ENCODE measurements around the gene ARMH4. TPM values are rescaled to one million over a fixed set of nuclear protein-coding genes. Genes with fewer than 3 reads are reported as not detected.

Gene ARMH4
- total RNA-seq, 1 donor from 2014 or later: 2.3 TPM

DNA sequence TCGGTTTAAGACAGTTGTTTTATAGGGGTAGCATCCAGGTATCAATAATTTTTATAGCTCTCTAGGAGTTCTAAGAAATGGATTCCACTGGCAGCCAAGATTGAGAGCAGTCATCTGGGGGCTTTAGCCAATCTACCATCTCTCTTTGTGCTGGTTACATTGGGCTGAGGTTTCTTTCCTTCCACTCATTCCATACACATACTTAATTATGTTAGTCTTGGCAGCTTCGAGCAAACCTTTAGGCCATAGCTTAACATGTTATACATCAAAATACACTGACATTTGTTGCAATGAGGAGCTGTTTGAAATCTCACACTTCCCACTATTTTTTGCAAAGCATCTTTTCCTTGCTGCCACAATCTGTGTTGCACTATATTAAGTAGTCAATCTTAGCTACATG lies 63.1 kb downstream of the ARMH4 start:
- no peaks in the 10 kb centered on the region for H3K9me3 ChIP-seq
- TF ChIP-seq, protein P1, sequence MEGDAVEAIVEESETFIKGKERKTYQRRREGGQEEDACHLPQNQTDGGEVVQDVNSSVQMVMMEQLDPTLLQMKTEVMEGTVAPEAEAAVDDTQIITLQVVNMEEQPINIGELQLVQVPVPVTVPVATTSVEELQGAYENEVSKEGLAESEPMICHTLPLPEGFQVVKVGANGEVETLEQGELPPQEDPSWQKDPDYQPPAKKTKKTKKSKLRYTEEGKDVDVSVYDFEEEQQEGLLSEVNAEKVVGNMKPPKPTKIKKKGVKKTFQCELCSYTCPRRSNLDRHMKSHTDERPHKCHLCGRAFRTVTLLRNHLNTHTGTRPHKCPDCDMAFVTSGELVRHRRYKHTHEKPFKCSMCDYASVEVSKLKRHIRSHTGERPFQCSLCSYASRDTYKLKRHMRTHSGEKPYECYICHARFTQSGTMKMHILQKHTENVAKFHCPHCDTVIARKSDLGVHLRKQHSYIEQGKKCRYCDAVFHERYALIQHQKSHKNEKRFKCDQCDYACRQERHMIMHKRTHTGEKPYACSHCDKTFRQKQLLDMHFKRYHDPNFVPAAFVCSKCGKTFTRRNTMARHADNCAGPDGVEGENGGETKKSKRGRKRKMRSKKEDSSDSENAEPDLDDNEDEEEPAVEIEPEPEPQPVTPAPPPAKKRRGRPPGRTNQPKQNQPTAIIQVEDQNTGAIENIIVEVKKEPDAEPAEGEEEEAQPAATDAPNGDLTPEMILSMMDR (IDR thresholded peaks at IDR 0.05): no peak
- no peaks in the 10 kb centered on the region for H3K4me1 ChIP-seq
- no peak overlapping the region for H3K27ac ChIP-seq
- no peaks in the 10 kb centered on the region for H3K27me3 ChIP-seq
- no peak for DNase-seq
- no peaks in the 10 kb centered on the region for H3K36me3 ChIP-seq
- intact Hi-C loops (cut with DNase I): no loop called here
- H3K4me3 ChIP-seq: no peak overlapping the region
- no peak for ATAC-seq

DNA sequence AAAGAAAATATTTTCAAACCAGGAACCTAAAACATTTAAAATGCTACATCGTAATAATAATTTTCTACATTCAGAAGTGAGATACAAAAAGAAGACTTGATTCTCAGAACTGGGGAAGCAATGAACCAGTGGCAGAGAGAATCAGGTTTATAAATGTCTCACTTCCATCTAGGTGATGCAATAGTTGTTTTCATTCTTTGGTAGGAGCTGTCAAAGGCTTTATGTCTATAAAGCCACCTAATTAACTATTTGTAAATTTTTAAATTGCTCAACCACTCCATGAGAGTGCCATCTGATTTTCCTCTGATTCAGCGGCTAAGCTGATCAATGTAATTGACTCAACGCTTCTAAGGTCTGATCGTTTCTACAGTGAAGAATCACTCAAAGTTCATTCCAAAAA lies 66.1 kb downstream of the ARMH4 start:
- DNase-seq (no peak), ATAC-seq (no peak)
- no peaks in the 10 kb centered on the region for H3K9me3 ChIP-seq
- intact Hi-C loops (cut with DNase I): no loop called here
- H3K4me3 ChIP-seq: no peak overlapping the region
- TF ChIP-seq, protein P1 (IDR thresholded peaks at IDR 0.05): no peak
- no peaks in the 10 kb centered on the region for H3K4me1 ChIP-seq
- peaks cover 3% of the 10 kb centered on the region for H3K27me3 ChIP-seq
- no peaks in the 10 kb centered on the region for H3K36me3 ChIP-seq
- H3K27ac ChIP-seq: no peak overlapping the region

DNA sequence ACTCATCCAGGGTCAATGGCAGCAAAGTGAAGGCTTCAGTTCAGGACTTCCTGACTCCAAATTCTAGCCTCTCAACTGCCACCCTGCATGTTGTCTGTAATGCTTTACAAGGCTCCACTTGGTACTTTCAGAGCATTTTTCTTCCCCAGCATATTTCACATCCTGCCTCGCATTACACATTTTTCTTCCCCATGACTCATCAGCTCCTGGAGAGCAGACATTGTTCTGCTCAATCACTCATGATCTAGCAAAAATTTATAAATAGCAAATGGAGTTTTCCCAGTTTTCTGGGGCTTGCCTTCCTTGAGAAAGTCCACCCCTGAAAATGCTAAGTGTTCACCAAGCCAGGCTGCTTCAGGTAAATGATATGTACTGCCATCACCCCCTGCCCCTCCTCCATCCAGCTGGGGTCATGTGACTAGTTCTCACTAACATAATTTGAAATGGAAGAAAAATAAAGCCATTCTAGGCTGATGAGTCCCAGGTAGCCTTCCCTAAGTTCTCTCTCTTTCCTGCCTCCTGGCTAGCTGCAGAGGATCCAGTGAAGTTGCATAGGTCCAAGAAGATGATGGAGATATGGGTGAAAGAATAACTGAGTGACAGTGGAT lies 69.4 kb downstream of the ARMH4 start:
- Histone ChIP-seq H3K4me1 (peaks cover 3% of the 10 kb centered on the region), H3K36me3 (no peaks in the 10 kb centered on the region), H3K4me3 (no peak overlapping the region), H3K9me3 (no peaks in the 10 kb centered on the region), H3K27ac (no peak overlapping the region), H3K27me3 (peaks cover 3% of the 10 kb centered on the region)
- intact Hi-C loops (cut with DNase I): no loop called here
- ATAC-seq (no peak), DNase-seq (no peak)
- TF ChIP-seq, protein P1 (IDR thresholded peaks at IDR 0.05): no peak

DNA sequence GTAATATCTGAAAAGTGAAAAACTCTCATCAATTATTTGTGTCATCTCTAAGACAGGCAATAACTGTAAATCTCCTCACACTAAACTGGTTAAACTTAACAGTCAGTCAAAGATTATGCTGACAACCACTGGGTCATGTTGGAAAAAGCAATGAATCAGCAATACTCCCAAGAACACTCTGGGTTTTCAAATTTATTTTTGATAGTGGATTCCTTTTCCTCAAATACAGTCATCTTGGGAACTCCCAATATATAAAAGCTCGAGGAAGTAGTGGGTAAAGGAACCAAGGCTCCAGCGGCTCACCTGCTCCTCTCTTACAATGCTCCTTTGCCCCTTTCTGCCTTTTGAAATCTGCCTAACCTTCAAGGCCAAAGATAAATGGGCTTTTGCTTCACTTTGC lies 70.0 kb downstream of the ARMH4 start:
- H3K4me3 ChIP-seq: no peak overlapping the region
- H3K4me1 ChIP-seq: peaks cover 3% of the 10 kb centered on the region
- H3K27me3 ChIP-seq: peaks cover 3% of the 10 kb centered on the region
- ATAC-seq (no peak), DNase-seq (no peak)
- TF ChIP-seq, protein P1 (IDR thresholded peaks at IDR 0.05): no peak
- intact Hi-C loops (cut with DNase I): no loop called here
- no peaks in the 10 kb centered on the region for H3K9me3 ChIP-seq
- H3K27ac ChIP-seq: no peak overlapping the region
- H3K36me3 ChIP-seq: no peaks in the 10 kb centered on the region

DNA sequence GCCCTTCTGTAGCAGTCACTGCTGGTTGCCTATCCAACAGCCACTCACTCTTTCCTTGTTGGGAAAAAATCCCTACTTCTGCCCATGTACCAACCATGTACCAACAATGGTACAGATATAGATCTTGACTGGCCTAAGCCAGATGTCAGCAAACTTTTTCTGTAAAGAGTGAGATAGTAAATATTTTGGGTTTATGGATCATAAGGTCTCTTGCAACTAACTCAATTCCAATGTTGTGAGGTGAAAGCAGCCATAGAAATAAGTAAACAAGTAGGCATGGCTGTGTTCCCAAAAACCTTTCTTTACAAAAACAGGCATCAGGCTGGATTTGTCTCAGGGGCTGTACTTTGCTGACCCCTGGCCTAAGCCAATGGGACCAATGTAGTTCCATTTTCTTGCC lies 73.5 kb downstream of the ARMH4 start:
- no peak overlapping the region for H3K4me3 ChIP-seq
- H3K27ac ChIP-seq: no peak overlapping the region
- H3K9me3 ChIP-seq: no peaks in the 10 kb centered on the region
- DNase-seq (no peak), ATAC-seq (no peak)
- intact Hi-C loops (cut with DNase I): no loop called here
- H3K27me3 ChIP-seq: peaks cover 3% of the 10 kb centered on the region
- no peaks in the 10 kb centered on the region for H3K36me3 ChIP-seq
- TF ChIP-seq, protein P1 (IDR thresholded peaks at IDR 0.05): no peak
- H3K4me1 ChIP-seq: peaks cover 3% of the 10 kb centered on the region

DNA sequence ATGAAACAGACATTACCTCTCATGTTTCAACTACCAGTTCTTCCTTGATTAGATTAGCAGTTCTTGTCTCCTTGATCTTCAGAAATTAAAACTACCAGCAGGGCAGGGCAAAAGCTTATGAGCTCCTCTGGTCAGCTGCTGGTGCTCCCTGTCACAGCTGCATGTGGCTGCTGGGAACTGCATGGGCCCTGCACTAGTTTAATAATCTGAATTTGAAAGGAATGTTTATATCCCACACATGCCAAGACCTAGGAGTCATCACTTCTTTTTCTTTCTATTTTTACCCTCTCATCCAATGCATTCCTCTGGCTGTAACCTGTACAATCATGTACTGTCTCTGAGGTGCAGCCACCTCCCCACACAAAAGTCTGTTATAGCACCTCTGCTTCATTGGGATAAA lies 73.9 kb downstream of the ARMH4 start:
- TF ChIP-seq, protein P1 (IDR thresholded peaks at IDR 0.05): no peak
- DNase-seq (no peak), ATAC-seq (no peak)
- intact Hi-C loops (cut with DNase I): no loop called here
- Histone ChIP-seq H3K9me3 (no peaks in the 10 kb centered on the region), H3K27me3 (no peaks in the 10 kb centered on the region), H3K4me3 (no peak overlapping the region), H3K27ac (no peak overlapping the region), H3K36me3 (no peaks in the 10 kb centered on the region), H3K4me1 (peaks cover 3% of the 10 kb centered on the region)

All from upper lobe of right lung (tissue), 1 donor.